ENCODE measurements around the gene SOX6.
"Not testable (repeated sequence)": the region's sequence is repeated elsewhere in the genome, so short reads cannot be mapped to it uniquely, and the experiment has no call there.

Gene SOX6

GRCh38 chr11:16036218-16036617, 320.1 kb downstream of the SOX6 start:
- no peak for DNase-seq (ENCODE audit: low spot score)

GRCh38 chr11:16034074-16034473, 322.3 kb downstream of the SOX6 start:
- no peak for DNase-seq (ENCODE audit: low spot score)

- DNase-seq (ENCODE audit: low spot score): no peak
Observed at GRCh38 chr11:16032974-16033373, 323.4 kb downstream of the SOX6 start.

- no peak for DNase-seq (ENCODE audit: low spot score)
Observed at GRCh38 chr11:16031210-16031609, 325.1 kb downstream of the SOX6 start.

GRCh38 chr11:16030664-16031063, 325.7 kb downstream of the SOX6 start:
- no peak for DNase-seq (ENCODE audit: low spot score)

- DNase-seq (ENCODE audit: low spot score): not testable (repeated sequence)
Observed at GRCh38 chr11:16029151-16029550, 327.2 kb downstream of the SOX6 start.

GRCh38 chr11:16028419-16028818, 327.9 kb downstream of the SOX6 start:
- DNase-seq (ENCODE audit: low spot score): no peak

GRCh38 chr11:16027621-16028020, 328.7 kb downstream of the SOX6 start:
- DNase-seq (ENCODE audit: low spot score): no peak

- no peak for DNase-seq (ENCODE audit: low spot score)
Observed at GRCh38 chr11:16026849-16027248, 329.5 kb downstream of the SOX6 start.

- no peak for DNase-seq (ENCODE audit: low spot score)
Observed at GRCh38 chr11:16018931-16019330, 337.4 kb downstream of the SOX6 start.

GRCh38 chr11:16016468-16016829, 339.9 kb downstream of the SOX6 start:
- DNase-seq (ENCODE audit: low spot score): no peak

GRCh38 chr11:16015741-16016467, 340.4 kb downstream of the SOX6 start:
- no peak for DNase-seq (ENCODE audit: low spot score)

- no peak for DNase-seq (ENCODE audit: low spot score)
Observed at GRCh38 chr11:16013649-16014275, 342.6 kb downstream of the SOX6 start.

GRCh38 chr11:16013242-16013641, 343.1 kb downstream of the SOX6 start:
- no peak for DNase-seq (ENCODE audit: low spot score)

- no peak for DNase-seq (ENCODE audit: low spot score)
Observed at GRCh38 chr11:16012125-16012751, 344.1 kb downstream of the SOX6 start.

GRCh38 chr11:16011396-16011795, 344.9 kb downstream of the SOX6 start:
- no peak for DNase-seq (ENCODE audit: low spot score)

- no peak for DNase-seq (ENCODE audit: low spot score)
Observed at GRCh38 chr11:16009021-16009420, 347.3 kb downstream of the SOX6 start.

- no peak for DNase-seq (ENCODE audit: low spot score)
Observed at GRCh38 chr11:16007514-16007913, 348.8 kb downstream of the SOX6 start.

GRCh38 chr11:16002942-16003341, 353.4 kb downstream of the SOX6 start:
- no peak for DNase-seq (ENCODE audit: low spot score)

GRCh38 chr11:16001899-16002426, 354.4 kb downstream of the SOX6 start:
- peak; percentile 22 for DNase-seq (ENCODE audit: low spot score)

- no peak for DNase-seq (ENCODE audit: low spot score)
Observed at GRCh38 chr11:16001044-16001568, 355.2 kb downstream of the SOX6 start.

- no peak for DNase-seq (ENCODE audit: low spot score)
Observed at GRCh38 chr11:16000065-16000464, 356.3 kb downstream of the SOX6 start.

GRCh38 chr11:15993345-15993744, 363.0 kb downstream of the SOX6 start:
- no peak for DNase-seq (ENCODE audit: low spot score)
